BJ (cell line): ENCODE measurements around the gene PSME1. TPM values are rescaled to one million over a fixed set of nuclear protein-coding genes. Genes with fewer than 3 reads are reported as not detected.

ENCODE experiments used
- CTCF ChIA-PET: fragments of 350-600 bp; formaldehyde crosslinking; extraction: SDS; loops from one replicate; lab custom pipeline; 2021; ENCODE audit warnings: antibody characterized with exemption, inconsistent platforms; lab: Yijun Ruan, JAX
- POLR2A ChIA-PET: fragments of 300-600 bp; sonication (Branson Sonifier 250); formaldehyde crosslinking; extraction: SDS; loops from one replicate; lab custom pipeline; 2021; ENCODE audit warnings: antibody characterized with exemption; lab: Charles Lee
- DNase-seq: peaks from one replicate; pipeline ENCODE4 v3.0.0-alpha.2; 2011; ENCODE audit warnings: low read depth
- H3K27me3 ChIP-seq: 2 replicates; pipeline ENCODE4 v1.6.0; 2011; ENCODE audit warnings: low read length; ENCODE audit not compliant: control insufficient read depth, insufficient read depth
- H3K36me3 ChIP-seq: 2 replicates; pipeline ENCODE4 v1.5.1; 2011; ENCODE audit warnings: low read length; ENCODE audit not compliant: control insufficient read depth, insufficient read depth
- H3K4me3 ChIP-seq: 2 replicates; pipeline ENCODE4 v1.5.1; 2011; ENCODE audit warnings: low read depth, mild to moderate bottlenecking, control low read depth, low read length
- CTCF ChIP-seq: IDR thresholded peaks from 2 replicates; pipeline ENCODE4 v1.5.1; 2011; ENCODE audit warnings: low read depth, mild to moderate bottlenecking, control low read depth, inconsistent platforms, low read length, moderate library complexity; ENCODE audit not compliant: insufficient read depth
- polyA plus RNA-seq: library from polyadenylated mRNA; depleted of rRNA; stranded (reverse); fragments of >200 nt; gene quantifications from 2 replicates; pipeline ENCODE4 v1.2.3, GENCODE V29; 2011

PSME1 gene
- polyA plus RNA-seq, 1 experiment: 106 TPM

- ChIA-PET POLR2A (no interaction called here), CTCF (interaction anchor here (0.9 to 2.5 kb wide), 5 partner anchors 8 to 59 kb away, joined by 3 to 7 read pairs (median 4); partner anchors contain the start of genes IRF9 and PSME1)
Measured at GRCh38 chr14:24117179-24117578, 18.8 kb upstream of the PSME1 start.

GRCh38 chr14:24119691-24120090 is 16.3 kb upstream of the PSME1 start:
- no peak for DNase-seq
- Histone ChIP-seq H3K36me3 (peaks cover 19% of the 10 kb centered on the region), H3K4me3 (no peak overlapping the region), H3K27me3 (no peaks in the 10 kb centered on the region)
- TF ChIP-seq CTCF: no peak
- POLR2A ChIA-PET: no interaction called here
- CTCF ChIA-PET: interaction anchor here (0.8 kb wide), 1 partner anchor 11 kb away, joined by 3 read pairs; no protein-coding TSS in a partner anchor

More at GRCh38 chr14:24117179-24117578, 18.8 kb upstream of the PSME1 start:
- Histone ChIP-seq H3K36me3 (peaks cover 18% of the 10 kb centered on the region), H3K27me3 (no peaks in the 10 kb centered on the region), H3K4me3 (no peak overlapping the region)
- TF ChIP-seq CTCF: no peak
- DNase-seq: no peak

- ChIA-PET CTCF (interaction anchor here (0.8 kb wide), 1 partner anchor 8 kb away, joined by 5 read pairs; no protein-coding TSS in a partner anchor), POLR2A (no interaction called here)
- Histone ChIP-seq H3K27me3 (no peaks in the 10 kb centered on the region), H3K4me3 (no peak overlapping the region), H3K36me3 (peaks cover 19% of the 10 kb centered on the region)
- TF ChIP-seq CTCF: no peak
- no peak for DNase-seq
Measured at GRCh38 chr14:24121210-24121609, 14.8 kb upstream of the PSME1 start.

GRCh38 chr14:24122416-24122815 is 13.6 kb upstream of the PSME1 start:
- ChIA-PET POLR2A (no interaction called here), CTCF (no interaction called here)
- no peak for TF ChIP-seq CTCF
- no peak for DNase-seq
- peaks cover 19% of the 10 kb centered on the region for H3K36me3 ChIP-seq
- H3K4me3 ChIP-seq: no peak overlapping the region
- no peaks in the 10 kb centered on the region for H3K27me3 ChIP-seq

- DNase-seq: no peak
- ChIA-PET CTCF (no interaction called here), POLR2A (no interaction called here)
- Histone ChIP-seq H3K4me3 (no peak overlapping the region), H3K27me3 (no peaks in the 10 kb centered on the region), H3K36me3 (peaks cover 18% of the 10 kb centered on the region)
- no peak for TF ChIP-seq CTCF
Measured at GRCh38 chr14:24122898-24123297, 13.1 kb upstream of the PSME1 start.
